Fibroblast of lung (primary cell): ENCODE data around the gene ATP8A1.

Experiments
- EZH2 ChIP-seq: IDR thresholded peaks from 2 replicates; pipeline ENCODE4 v1.5.1; 2012; ENCODE audit warnings: low read length, control low read depth, mild to moderate bottlenecking; ENCODE audit errors: missing control alignments
- TF ChIP-seq, protein P1 (sequence below), 2 donors: IDR thresholded peaks in 1 of 2; conservative IDR thresholded peaks in 1 of 2; 1 replicate in 1 of 2; 2 replicates in 1 of 2; pipeline ENCODE4 v1.5.1; 2011 to 2012; ENCODE audit warnings: low read length in 2 of 2, control low read depth in 1 of 2, inconsistent platforms in 1 of 2, low read depth in 1 of 2, mild to moderate bottlenecking in 1 of 2

DNA sequence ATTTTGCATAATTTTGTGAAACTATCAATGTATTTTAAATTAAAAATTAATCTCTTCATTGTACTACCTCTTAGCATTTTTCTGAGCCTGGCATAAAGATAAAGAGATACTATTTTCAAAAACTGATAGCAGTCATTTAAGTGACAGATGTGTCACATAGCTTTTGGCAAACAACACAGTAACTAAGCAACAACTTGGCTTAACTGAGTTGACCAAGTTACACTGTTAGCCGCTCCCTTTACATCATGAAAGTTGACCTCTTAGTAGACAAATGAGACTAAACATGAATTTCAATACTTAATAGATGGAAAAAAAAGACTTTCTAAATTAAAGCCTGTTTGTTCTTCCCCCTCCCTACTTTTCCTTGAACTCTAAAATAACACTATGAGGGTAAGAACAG lies 62.0 kb downstream of the ATP8A1 start:
- TF ChIP-seq, protein P1, sequence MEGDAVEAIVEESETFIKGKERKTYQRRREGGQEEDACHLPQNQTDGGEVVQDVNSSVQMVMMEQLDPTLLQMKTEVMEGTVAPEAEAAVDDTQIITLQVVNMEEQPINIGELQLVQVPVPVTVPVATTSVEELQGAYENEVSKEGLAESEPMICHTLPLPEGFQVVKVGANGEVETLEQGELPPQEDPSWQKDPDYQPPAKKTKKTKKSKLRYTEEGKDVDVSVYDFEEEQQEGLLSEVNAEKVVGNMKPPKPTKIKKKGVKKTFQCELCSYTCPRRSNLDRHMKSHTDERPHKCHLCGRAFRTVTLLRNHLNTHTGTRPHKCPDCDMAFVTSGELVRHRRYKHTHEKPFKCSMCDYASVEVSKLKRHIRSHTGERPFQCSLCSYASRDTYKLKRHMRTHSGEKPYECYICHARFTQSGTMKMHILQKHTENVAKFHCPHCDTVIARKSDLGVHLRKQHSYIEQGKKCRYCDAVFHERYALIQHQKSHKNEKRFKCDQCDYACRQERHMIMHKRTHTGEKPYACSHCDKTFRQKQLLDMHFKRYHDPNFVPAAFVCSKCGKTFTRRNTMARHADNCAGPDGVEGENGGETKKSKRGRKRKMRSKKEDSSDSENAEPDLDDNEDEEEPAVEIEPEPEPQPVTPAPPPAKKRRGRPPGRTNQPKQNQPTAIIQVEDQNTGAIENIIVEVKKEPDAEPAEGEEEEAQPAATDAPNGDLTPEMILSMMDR (conservative IDR thresholded peaks at IDR 0.05 in 1 of 2, IDR thresholded peaks at IDR 0.05 in 1 of 2; ENCODE audit: low read depth in 1 of 2, low read length in 2 of 2), result no peak
- no peak for TF ChIP-seq EZH2
